SW 1271 (cell line): Measurements from ENCODE around the gene ACACA.

Source experiments
- DNase-seq, 2 experiments: peaks; one replicate each; lab custom pipeline; 2025; lab: John Stamatoyannopoulos, UW

ACACA gene

DNA sequence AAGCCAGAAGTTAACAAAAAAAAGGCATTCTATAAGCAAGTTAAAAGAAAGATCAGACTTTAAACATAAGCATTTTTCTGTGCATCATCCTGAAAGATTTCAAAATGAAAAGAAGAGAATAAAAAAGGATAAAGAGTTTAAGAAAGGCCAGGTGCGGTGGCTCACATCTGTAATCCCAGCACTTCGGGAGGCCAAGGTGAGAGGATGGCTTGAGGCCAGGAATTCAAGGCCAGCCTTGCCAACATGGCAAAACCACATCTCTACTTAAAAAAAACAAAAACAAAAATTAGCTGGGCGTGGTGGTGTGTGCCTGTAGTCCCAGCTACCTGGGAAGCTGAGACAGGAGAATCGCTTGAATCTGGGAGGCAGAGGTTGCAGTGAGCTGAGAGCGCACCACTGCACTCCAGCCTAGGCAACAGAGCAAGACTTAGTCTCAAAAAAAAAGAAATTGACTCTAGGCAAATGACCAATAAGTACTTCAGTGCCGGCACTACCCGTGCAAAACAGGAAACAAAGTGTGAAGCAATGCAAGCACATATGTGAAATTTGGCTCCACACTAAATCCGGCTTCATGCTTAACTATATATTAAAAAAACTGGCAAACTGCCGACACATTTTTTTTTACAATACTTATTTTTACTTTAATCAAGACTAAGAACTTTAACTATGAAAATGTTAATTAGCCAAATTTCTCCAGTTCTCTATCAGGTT lies 114.1 kb downstream of the ACACA start:
- DNase-seq, result no peak

GRCh38 chr17:37291351-37291750 lies 115.3 kb downstream of the ACACA start:
- no peak for DNase-seq

GRCh38 chr17:37286430-37286829 lies 120.2 kb downstream of the ACACA start:
- DNase-seq, result no peak

GRCh38 chr17:37284191-37284590 lies 122.4 kb downstream of the ACACA start:
- DNase-seq, result no peak

DNA sequence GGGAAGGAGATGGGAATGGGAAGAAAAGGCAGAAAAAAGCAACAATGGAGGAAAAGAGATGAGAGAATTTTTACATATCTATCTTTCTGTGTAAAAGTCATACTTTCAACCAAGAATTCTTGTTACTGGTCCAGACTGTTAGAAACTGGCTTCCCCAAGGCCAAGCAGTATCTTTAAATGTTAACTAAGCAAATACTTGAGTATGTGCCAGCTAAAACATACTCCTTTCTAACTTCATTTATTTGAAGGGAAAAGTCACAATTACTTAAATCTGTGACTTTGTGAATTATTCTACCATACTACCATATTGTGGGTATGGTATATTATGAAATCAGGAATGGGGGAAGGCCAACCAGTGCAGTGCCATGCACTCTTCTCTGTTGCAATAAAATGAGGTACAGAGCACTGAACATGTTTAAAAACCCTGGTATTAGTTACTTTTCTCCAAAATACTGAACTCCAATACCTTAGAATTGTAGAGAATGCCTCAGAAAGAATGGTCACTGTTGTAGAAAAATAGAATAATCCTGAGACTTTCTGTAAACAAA lies 123.1 kb downstream of the ACACA start:
- DNase-seq, result no peak

DNA sequence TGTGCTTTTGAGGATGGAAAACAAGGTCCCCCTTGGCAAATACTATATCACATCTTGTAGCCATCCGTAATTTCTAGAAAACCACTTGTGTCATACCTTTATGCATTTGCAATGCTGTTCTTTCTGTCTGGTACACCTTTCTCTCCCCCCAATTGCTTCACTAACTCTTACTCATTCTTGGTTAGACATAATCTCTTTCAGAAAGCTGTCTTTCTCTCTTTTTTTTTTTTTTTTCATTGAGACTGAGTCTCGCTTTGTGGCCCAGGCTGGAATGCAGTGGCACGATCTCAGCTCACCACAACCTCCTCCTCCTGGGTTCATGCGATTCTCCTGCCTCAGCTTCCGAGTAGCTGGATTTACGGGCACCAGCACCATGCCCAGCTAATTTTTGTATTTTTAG lies 125.8 kb downstream of the ACACA start:
- DNase-seq, result no peak

DNA sequence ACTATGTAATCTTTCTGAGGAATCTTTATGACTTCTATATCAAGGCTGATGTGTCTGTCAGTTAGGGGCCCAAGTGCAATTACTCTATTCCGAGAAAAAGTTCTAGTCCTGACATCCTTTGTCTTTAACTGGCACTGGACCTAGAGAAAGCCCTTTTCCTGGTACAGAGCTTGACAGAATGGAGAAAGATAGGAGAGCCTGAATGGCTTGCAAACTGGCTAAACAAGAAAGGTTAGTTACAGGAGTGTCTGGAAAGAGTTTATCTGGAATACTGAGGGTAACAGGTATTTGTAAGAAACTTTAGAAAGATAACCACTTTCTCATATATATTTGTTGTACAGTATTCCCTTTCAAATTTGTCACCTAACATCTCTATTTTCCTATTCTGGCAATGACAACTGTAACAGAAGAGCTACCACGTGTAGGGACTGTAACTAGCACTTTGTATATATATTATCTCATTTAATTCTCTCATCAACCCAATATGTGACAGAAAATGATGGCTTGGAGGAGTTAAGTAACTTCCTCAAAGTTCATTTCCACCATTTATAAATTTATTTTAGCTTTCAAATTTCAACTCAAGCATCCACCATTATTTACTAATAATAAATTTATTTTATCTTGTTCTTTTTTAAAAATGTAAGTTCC lies 128.3 kb downstream of the ACACA start:
- DNase-seq, result no peak

DNA sequence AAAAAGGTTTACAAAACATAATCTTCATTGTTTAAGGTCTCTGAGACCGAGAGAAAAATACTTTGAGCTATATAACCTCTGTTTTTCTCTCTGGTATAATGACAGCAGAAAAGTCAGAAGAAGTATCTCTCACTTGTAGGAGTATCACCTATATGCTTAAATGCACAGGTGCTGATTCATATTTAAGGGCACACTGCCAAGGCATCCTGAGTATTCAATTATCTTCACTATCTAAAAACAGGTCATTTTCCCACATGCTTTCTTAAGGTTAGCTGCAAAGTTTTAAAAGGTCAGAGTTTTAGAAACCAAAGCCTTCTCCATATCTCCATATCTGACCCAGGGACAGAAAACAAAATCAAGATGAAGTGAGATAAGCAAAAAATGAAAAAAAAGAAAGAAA lies 130.2 kb downstream of the ACACA start:
- no peak for DNase-seq

DNA sequence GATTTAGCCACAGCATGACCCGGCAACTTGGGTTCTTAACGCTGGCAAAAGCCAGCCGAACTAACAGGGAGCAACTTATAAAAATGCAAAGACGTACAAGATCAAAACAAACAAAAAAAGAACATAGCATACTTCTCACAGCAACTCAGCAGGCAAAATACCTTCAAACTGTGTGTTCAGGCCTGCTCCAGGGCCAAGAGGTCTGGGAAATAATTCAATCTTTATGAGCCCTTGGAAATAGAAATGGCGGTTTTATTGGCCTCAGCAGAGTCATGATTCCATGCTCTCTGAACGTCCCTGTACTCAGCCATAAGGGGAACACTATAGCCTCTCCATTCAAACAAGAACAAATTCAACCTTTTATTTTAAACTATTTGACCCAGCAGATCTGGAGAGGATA lies 132.2 kb downstream of the ACACA start:
- DNase-seq, result no peak

DNA sequence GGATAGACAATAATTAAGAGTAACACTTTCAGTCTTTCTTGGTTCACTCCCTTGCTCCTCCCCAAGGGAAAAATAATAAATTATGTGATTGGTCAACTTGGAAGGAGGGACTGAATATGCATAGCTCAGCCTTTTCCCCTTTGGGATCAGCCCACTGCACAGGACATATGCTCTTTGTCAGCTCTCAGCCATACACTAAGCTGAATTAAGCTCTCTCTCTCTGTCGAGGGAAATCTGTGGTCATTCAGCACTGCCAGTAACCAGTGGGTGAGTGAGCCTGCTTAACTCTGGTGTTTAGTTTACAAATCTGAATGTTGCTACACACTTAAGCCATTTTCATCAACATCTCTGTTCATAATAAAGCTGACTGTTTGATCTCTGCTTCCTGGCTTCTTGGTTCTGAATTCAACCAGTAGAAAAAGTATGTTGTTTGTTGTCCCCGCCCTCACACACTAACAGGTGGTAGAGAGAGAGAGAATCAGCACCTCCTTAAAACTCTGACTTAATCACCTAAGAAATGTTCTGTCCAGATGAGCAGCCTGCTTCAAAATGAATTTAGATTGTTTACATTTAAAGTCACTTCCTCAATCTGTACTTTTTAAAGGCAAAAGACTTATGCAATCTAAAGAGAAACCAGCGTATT lies 133.1 kb downstream of the ACACA start:
- no peak for DNase-seq

DNA sequence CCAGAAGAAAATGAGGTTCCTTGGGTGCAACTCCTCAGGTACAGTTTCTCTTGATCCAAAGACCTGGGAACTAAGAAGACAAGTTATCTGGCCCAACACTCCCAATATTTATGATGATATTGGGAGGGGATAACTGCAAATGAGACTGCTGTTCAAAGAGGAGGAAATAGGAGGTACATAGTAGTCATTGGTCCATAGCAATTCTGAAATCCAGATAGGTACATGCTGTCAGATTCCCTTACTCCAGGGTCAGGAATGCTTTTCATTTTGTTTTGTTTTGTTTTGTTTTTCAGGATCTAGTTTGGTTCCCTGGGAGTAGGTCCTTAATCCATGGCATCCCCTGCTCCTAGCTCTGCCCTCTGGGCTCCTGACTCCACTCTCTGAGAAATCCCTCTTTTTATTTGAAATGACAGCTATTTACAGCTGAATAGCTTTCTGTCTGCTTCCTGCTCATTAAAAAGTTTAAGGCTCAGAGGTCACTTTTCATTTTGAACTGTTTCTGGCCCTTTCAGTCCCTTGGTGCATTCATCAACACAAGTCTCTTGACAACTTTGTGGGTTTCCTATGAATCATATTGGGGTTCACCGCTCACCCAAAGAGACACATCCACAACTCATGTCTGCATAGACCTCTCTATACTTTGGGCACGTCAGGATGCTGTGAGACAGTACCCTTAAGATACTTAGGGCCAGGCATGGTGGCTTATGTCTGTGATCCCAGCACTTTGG lies 141.0 kb downstream of the ACACA start:
- no peak for DNase-seq

DNA sequence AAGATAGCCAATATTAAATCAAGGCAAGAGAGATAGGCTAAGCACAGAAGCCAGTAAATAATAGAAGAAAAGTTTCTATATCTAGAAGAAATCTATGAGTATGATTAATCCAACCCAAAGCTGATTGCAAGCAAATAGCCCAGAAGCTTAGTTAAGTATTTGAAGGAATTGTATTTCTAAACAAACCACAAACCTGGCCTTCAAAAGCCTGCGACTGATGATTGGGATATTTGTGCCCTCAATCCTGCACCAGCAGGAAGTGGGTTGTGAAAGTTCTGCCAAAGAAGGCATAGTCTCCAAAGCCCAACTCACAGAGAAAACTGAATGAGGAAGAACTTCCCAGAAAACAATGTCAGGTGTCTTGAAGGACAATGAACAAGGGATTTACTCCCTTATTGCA lies 145.3 kb downstream of the ACACA start:
- no peak for DNase-seq

- no peak for DNase-seq
These were observed 147.5 kb downstream of the ACACA start for GRCh38 chr17:37259030-37259735.

- no peak for DNase-seq
These were observed 150.0 kb downstream of the ACACA start for GRCh38 chr17:37256627-37257026.

- no peak for DNase-seq
These were observed 151.2 kb downstream of the ACACA start for GRCh38 chr17:37255432-37255831.

DNA sequence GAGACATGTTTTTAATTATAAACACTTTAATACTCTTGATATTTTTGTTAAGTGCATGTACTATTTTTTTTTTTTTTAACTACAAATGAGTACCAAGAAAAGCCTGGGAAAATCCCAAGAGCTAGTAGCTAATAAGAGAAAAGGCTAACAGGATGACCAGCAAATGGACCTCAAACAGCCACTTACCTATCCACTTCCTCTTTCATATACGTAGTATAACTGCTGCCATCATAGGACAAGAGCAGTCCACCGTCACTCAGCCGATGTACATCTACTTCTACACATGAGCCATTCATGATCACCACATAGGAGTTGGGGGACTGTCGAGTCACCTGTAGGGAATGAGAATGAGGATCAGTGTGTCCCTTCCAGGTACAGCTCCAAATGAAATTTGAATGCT lies 158.8 kb downstream of the ACACA start:
- no peak for DNase-seq

DNA sequence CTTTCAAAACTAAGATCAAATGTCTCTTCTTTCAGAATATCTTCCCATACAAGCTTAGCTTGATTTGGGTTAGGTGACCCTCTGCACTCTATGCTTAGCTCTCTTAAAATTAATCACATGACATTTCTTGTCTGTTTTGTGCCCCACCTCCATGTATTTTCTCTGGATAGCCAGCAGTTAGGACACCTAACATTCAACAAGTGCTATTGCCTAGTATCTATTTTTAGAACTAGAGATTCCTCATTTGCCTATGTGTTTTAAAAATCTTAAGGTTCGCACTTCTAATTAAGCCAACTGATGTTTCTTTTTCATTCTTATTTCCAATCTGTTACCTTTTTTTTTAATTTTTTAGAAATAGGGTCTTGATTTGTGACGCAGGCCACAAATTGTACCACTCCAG lies 160.6 kb downstream of the ACACA start:
- no peak for DNase-seq

DNA sequence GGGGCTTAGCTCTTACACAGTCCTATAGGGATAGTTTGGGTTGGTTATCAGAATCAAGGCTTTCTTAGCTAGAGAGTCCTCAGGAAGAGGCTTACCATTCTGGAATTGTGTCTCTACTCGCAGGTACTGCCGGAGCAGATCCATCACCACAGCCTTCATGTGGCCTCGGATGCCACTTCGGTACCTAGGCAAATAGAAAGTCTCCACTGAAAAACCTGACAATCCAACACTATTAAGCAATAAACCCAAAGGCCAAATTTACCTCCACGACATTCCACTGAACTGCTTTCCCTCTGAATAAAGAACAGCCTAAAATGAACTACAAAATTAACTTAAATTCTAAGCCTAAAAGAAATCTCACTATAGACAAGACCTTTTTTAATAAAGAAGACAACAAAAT lies 166.3 kb downstream of the ACACA start:
- DNase-seq, result no peak

GRCh38 chr17:37239690-37240334 lies 166.8 kb downstream of the ACACA start:
- DNase-seq, result peak in 1 of 2 experiments; percentile 20

DNA sequence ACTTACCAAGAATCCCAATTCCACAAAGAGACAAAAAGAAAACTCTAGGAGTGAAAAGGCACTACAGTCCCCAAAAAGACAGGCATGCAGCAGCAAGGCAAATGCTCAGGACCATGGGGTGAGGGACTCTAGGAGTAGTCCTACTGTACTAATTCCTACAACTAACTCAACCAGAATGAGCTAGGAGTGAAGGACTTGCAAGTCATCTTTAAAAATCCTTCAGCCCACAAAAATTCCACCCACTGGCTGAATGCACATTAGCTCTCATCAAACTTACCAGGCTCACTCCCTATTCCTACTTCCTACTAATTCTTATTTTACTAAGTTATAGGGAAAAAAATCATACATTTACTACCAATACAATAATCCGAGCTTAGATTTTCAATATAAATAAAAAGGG lies 172.5 kb downstream of the ACACA start:
- DNase-seq, result no peak

- DNase-seq, result no peak
These were observed 173.6 kb downstream of the ACACA start for GRCh38 chr17:37233036-37233435.
